Urinary bladder (tissue), 4 donors: ENCODE measurements around the gene MCRIP2. TPM values are rescaled to one million over a fixed set of nuclear protein-coding genes. Genes with fewer than 3 reads are reported as not detected.
A peak's percentile ranks its signal among the peaks of the same experiment; 100 is the strongest.
"Not testable (repeated sequence)": the region's sequence is repeated elsewhere in the genome, so short reads cannot be mapped to it uniquely, and the experiment has no call there.

ENCODE experiments used
- DNase-seq: peaks from one replicate; pipeline ENCODE4 v3.0.0-alpha.2; 2015; ENCODE audit errors: extremely low spot score
- H3K27ac ChIP-seq: one replicate; pipeline ENCODE4 v1.5.1; 2013; ENCODE audit warnings: low read depth, mild to moderate bottlenecking, moderate library complexity
- H3K36me3 ChIP-seq: one replicate; pipeline ENCODE4 v1.6.1; 2013; ENCODE audit warnings: mild to moderate bottlenecking, moderate library complexity; ENCODE audit not compliant: insufficient read depth
- H3K4me1 ChIP-seq: one replicate; pipeline ENCODE4 v1.6.1; 2013; ENCODE audit warnings: mild to moderate bottlenecking, moderate library complexity; ENCODE audit not compliant: insufficient read depth
- H3K4me3 ChIP-seq: one replicate; pipeline ENCODE4 v1.5.1; 2013; ENCODE audit warnings: low read depth, low read length
- WGBS: extraction: QIAGEN DNeasy Blood & Tissue Kit; methylation state at CpG from one replicate; pipeline ENCODE4 v1.1.7; 2013; 5-methylcytosine and 5-hydroxymethylcytosine counted together
- polyA plus RNA-seq: library from polyadenylated mRNA; stranded (reverse); fragments of 200-250 nt; gene quantifications from one replicate; pipeline ENCODE4 v1.2.3, GENCODE V29; 2013
- total RNA-seq: library from RNA; depleted of rRNA; stranded (reverse); fragments of >200 nt; gene quantifications from one replicate; pipeline ENCODE4 v1.2.3, GENCODE V29; 2014
- donor health status: healthy with polysubstance abuse.
- donor health status: healthy.

The MCRIP2 gene, protein sequence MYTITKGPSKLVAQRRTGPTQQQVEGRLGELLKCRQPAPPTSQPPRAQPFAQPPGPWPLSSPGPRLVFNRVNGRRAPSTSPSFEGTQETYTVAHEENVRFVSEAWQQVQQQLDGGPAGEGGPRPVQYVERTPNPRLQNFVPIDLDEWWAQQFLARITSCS
- 5.1 TPM for total RNA-seq
- 42.6 TPM for polyA plus RNA-seq

DNA sequence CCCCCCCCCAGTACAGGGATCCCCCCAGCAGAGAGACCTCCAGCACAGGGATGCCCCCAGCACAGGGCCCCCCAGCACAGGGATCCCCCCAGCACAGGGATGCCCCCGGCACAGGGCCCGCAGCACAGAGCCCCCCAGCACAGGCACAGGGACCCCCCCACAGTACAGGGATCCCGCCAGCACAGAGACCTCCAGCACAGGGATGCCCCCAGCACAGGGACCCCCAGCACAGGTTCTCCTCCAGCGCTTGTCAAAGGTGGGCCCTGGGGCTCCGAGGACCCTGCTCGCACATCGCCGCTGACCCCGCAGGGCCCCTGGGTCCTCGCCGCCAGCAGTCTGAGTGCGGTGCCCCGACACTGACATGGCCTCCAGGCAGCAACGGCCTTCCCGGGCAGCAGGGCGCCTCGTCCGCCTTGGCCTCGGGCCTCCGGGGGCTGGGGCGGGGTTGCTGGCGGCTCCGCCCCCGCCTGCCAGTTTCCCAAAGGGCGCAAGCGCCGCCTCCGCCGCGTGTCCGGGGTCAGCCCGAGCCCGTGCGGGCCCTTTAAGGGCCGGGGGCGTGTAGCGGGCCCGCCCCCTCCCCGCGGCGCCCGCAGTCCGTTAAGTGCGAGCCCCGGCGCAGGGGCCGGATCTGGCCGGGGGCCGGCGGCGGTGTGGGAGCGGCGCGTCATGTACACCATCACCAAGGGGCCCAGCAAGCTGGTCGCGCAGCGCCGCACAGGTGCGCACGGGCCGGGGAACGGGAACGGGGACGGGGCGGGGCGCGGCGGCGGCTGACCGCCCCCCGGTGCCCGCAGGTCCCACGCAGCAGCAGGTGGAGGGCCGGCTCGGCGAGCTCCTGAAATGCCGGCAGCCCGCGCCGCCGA lies at the start of gene MCRIP2:
MCRIP2 (plus strand) TSS at position 503 of the 863 bp plus-strand sequence; CDS start at position 667, 164 bp downstream.
- 1% methylated on average over 81 of the region's 81 CpGs for WGBS

DNA sequence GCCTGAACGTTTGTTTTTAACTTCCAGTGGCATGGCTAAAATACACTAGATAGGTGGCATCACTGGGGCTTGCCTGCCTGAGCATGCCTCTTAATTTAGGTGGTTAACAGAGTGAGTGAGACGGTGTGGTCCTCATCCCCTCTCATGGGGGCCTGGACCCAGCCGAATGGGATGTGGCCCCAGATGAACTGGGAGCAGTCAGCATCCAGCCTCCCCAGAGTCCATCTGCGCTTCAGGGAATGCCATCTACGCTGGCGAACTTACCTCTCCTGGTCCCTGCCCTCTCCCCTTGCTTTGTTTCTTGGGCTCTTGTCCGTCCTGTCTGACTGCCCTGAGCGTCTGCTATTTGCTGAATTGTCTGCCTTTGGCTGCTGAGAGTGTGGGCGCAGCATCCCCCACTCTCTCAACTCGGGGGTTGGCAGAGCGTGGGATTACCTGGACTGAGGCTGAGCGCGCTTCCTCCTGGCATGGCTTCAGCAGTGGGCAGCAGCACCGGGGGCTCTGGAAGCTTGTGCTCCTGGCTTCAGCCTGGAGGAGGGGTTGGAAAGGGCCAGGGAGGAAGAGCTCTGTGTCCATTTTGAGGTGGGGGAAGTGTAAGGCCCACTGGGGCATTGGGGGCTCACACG lies 49.6 kb upstream of the MCRIP2 start:
- no peak overlapping the region for H3K4me3 ChIP-seq
- no peaks in the 10 kb centered on the region for H3K36me3 ChIP-seq
- peak overlapping the region; percentile 19 for H3K27ac ChIP-seq
- H3K4me1 ChIP-seq: no peaks in the 10 kb centered on the region
- WGBS: 85% methylated on average over 15 of the region's 15 CpGs
- no peak for DNase-seq

More for the DNA sequence above, at the start of gene MCRIP2:
- Histone ChIP-seq H3K27ac (peak within 1 kb of the TSS; percentile 78), H3K4me1 (peaks cover 3% of the 10 kb centered on the region), H3K36me3 (no peaks in the 10 kb centered on the region), H3K4me3 (peak within 1 kb of the TSS; percentile 83)
- no peak for DNase-seq

DNA sequence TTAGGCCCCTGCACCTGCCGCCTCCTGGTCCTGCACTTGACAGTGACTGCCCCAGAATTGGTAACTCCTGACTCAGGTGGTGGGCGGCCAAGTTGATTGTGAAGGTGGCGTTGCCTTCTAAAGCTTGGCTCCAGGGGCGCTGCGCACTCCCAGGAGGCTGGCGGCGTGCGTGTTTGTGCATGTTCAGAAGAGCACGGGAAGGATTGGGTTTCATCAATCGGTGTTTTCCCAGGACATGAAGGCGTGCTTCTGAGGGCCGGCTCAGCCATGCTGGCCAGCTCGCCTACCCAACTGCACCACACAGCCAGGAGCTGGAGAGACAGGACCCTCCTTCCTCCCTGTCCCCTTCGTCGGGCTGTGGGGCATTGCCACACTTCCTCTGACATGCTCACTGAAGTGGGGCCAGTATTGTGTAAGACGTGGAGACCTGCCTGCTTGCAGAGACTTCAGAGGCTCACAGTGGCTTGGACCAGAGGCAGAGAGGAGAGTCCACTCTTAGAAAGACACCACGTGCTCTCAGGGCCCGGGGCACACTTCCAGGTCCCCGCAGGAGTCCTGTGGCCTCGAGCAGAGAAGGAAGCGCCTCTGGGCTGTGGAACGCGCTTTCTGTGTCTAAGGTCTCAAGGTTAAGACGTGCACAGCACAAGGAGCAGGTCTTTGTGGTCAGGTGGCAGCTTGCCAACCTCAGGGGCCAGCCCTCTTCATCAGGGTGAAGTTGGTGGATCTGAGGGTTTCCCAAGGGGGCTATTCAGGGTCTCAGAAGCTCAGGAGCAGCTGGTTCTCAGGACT lies 48.9 kb upstream of the MCRIP2 start:
- WGBS: 77% methylated on average over 24 of the region's 24 CpGs
- H3K36me3 ChIP-seq: no peaks in the 10 kb centered on the region
- peak overlapping the region; percentile 19 for H3K27ac ChIP-seq
- DNase-seq: peak; percentile 56
- no peaks in the 10 kb centered on the region for H3K4me1 ChIP-seq
- no peak overlapping the region for H3K4me3 ChIP-seq

DNA sequence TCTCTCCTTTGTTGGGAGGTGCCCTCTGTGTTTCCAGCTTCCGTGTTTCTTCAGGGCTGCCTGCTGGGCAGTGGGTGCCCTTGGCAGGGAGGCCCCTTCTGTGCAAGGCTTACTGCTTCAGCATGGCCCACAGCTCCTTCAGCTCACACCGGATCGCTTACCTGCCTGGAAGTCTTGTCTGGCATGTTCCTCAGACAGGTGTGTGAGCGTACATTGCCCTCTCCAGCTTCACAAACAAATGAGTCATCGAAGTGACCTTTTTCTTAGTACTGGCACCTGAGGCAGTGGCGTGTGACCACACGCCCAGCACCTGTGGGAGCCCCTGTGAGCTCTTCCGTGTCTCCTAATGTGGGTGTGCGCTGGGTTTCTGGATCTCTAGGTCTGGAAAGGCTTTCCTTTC lies 48.2 kb upstream of the MCRIP2 start:
- no peaks in the 10 kb centered on the region for H3K36me3 ChIP-seq
- WGBS: 80% methylated on average over 9 of the region's 9 CpGs
- H3K27ac ChIP-seq: no peak overlapping the region
- H3K4me3 ChIP-seq: no peak overlapping the region
- no peak for DNase-seq
- no peaks in the 10 kb centered on the region for H3K4me1 ChIP-seq

DNA sequence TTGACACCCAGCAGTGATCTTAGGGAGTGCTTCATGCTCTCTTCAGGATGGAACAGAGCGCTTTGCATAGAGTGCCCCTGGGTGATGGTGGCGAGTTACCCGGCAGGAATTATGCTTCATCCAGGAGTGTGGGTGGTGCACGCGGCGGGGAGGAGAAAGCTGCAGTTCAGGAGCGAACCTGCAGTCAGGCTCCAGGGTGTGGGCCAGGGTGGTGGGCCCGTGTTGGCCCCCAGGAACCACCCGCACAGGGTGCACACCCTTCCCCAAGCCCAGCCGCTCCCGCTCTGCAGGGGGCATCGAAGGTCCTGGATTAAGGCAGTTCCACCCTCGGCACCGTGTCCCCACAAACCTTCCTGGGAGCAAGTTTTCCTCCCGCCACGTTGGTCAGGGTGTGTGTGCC lies 47.8 kb upstream of the MCRIP2 start:
- Histone ChIP-seq H3K4me3 (no peak overlapping the region), H3K27ac (no peak overlapping the region), H3K4me1 (no peaks in the 10 kb centered on the region), H3K36me3 (no peaks in the 10 kb centered on the region)
- WGBS: 85% methylated on average over 16 of the region's 16 CpGs
- DNase-seq: no peak

DNA sequence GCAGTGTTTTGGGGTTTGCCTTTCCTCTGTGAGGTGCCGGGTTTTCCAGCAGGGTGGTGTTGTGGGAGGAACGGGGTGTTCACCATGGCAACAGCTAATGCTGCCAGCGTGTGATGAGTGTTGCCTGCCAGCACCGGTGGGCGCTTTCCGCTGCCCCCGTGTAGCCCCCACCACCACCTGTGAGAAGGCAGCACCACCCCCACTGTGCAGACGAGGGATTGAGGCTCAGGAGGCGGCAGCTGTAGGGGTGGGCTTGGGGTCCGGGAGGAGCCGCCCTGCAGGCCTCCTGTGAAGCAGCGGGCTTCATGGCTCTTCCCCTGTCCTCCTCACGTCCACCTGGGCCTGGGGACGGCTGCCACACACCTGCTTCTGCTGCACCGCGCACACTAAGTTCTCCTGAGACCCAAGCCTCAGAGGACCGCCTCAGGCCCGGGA lies 46.5 kb upstream of the MCRIP2 start:
- WGBS: 86% methylated on average over 18 of the region's 18 CpGs
- H3K36me3 ChIP-seq: no peaks in the 10 kb centered on the region
- H3K4me1 ChIP-seq: no peaks in the 10 kb centered on the region
- no peak for DNase-seq
- no peak overlapping the region for H3K4me3 ChIP-seq
- H3K27ac ChIP-seq: no peak overlapping the region

DNA sequence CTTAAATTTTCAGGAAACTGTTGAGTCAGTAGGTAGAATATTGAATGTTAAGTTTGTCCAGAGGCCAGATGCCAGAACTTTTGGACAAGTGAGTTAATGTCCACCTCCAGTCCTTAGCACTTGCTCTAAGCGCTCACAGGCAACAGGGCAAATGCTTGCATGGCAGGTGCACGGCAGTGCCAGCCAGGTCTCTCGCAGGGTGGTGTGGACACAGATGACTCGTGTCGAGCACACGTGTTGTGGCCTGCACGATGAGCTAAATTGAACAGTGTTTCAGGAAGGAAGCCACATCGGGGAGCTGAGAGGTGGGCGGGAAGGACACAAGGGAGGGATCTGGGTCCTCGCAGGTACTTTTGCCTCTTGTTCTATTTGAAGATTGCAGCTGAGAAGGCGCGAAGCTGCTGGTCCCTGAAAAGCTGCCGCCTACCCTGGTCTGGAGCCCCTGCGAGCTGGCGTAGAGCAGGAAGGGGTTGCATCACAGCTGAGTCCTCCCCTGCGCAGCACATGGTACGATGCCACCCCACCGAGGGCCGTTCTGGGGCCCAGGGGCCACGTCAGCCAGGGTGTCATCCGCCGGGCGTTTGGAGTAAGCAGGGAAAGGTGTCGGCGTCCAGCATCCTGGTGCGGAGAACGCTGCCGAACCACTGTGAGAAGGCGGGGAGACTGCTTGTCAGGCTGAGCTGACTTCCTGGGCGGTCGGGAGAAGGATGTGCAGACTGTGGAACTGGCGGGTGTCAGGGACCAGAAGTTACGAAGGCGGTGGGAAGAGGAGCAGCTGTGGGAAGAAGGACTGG lies 45.5 kb upstream of the MCRIP2 start:
- Histone ChIP-seq H3K4me1 (no peaks in the 10 kb centered on the region), H3K36me3 (no peaks in the 10 kb centered on the region), H3K27ac (no peak overlapping the region), H3K4me3 (no peak overlapping the region)
- DNase-seq: no peak
- WGBS: 89% methylated on average over 34 of the region's 34 CpGs

DNA sequence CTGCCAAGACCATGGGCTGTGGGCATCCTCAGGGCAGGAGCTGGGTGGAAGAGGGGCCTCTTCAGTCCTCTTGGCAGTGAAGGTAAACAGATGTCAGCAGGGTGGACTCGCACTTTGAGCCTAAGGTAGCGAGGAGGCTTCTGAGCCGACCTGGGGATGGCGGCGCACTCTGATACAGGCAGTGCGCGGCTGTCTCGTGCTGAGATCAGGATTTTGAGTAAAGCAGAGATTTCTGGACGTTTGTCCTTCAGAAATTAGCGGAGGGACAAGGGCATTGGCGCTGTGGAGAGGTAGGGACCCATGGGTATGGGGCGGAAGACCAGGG lies 44.9 kb upstream of the MCRIP2 start:
- 95% methylated on average over 12 of the region's 12 CpGs for WGBS
- no peaks in the 10 kb centered on the region for H3K36me3 ChIP-seq
- no peak overlapping the region for H3K4me3 ChIP-seq
- no peaks in the 10 kb centered on the region for H3K4me1 ChIP-seq
- H3K27ac ChIP-seq: no peak overlapping the region
- DNase-seq: no peak

DNA sequence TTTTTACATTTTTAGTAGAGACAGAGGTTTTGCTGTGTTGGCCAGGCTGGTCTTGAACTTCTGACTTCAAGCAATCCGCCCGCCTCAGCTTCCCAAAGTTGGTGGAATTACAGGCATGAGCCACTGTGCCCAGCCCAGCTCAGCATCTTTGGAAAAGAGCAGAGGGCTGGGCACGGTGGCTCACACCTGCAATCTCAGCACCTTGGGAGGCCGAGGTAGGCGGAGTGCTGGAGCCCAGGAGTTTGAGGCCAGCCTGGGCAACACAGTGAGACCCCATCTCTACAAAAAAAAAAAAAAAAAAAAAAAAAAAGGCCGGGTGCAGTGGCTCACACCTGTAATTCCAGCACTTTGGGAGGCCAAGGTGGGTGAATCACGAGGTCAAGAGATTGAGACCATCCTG lies 44.0 kb upstream of the MCRIP2 start:
- H3K4me3 ChIP-seq, H3K4me1 ChIP-seq, DNase-seq, H3K27ac ChIP-seq, H3K36me3 ChIP-seq: not testable (repeated sequence)
- WGBS: 96% methylated on average over 7 of the region's 7 CpGs

DNA sequence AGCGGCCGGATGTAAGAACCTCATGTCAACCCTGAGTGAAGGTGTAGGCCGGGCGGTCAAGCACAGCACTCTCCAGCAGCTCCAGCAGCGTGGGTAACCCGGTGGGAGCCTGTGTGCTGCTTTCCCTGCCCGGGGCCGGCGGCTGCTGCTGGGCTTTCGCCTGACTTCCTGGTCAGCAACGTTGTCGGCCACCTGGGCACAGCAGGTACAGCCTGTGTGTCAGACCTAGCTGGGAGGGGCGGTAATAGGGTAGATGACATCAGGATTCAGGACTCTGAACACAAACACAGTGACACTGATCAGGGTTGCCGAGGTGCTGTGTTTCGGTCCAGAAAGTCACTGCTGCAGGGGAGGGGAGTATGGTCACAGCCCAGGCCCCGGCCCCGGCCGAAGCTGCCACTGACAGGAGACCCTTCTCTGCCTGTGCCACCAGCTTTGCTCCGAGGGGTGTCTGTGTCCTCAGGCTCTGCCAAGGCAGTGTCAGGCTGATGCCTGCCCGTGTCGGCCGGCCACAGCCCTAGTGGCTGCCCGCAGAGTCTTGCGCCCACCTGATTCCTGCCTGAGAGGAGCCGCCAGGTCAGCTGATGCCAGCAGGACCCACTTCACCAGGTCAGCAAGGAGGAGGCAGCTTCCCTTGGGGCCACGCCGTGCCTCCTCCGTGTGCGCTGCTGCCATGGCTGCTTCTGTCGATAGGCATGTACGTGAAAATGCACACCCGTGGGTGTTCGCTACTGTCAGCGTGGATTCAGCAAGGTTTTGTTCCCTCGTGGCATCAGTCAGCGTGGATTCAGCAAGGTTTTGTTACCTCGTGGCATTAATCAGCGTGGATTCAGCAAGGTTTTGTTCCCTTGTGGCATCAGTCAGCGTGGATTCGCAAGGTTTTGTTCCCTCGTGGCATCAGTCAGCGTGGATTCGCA lies 42.5 kb upstream of the MCRIP2 start:
- Histone ChIP-seq H3K4me1 (no peaks in the 10 kb centered on the region), H3K36me3 (no peaks in the 10 kb centered on the region)
- WGBS: 97% methylated on average over 43 of the region's 43 CpGs

DNA sequence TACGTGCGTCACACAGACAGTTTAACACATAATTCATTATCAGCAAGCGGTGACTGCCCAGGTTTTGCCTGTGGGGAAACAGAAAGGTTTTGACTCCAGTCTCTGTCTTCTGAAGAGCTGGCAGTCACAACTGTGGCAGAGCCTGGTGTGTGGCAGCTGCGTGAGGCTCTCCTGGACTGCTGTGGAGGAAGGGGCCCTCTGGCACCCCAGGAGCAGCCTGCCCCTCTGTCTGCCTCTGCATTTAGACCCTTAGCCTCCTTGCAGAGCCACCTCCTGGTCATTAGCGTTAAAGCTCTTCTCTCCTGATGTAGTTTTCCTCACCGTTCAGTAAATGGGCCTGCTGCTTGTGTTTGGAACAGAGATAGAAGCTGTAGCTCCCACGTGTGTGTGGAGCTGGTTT lies 40.8 kb upstream of the MCRIP2 start:
- Histone ChIP-seq H3K27ac (no peak overlapping the region), H3K4me3 (no peak overlapping the region), H3K36me3 (no peaks in the 10 kb centered on the region), H3K4me1 (no peaks in the 10 kb centered on the region)
- WGBS: 58% methylated on average over 7 of the region's 7 CpGs
- no peak for DNase-seq

More for the DNA sequence above, 42.5 kb upstream of the MCRIP2 start:
- Histone ChIP-seq H3K4me3 (no peak overlapping the region), H3K27ac (no peak overlapping the region)
- no peak for DNase-seq

DNA sequence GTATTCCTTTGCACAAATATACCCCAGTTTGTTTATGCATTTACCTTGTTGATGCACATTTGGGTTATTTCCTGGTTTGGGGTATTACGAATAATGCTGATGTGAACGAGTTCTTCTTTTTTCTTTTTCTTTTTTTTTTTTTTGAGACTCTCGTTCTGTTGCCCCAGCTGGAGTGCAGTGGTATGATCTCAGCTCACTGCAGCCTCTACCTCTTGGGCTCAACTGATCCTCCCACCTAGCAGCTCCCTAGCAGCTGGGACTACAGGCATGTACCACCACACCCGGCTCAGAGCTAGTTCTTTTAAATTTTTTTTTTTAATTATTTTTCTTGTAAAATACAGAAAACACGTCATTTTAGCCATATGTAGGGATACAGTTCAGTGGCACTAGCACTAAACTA lies 37.7 kb upstream of the MCRIP2 start:
- DNase-seq: no peak
- Histone ChIP-seq H3K4me3 (no peak overlapping the region), H3K27ac (no peak overlapping the region), H3K36me3 (no peaks in the 10 kb centered on the region), H3K4me1 (no peaks in the 10 kb centered on the region)
- WGBS: 86% methylated on average over 5 of the region's 5 CpGs
